Measurements from ENCODE around the gene CLPTM1L.

CLPTM1L gene

DNA sequence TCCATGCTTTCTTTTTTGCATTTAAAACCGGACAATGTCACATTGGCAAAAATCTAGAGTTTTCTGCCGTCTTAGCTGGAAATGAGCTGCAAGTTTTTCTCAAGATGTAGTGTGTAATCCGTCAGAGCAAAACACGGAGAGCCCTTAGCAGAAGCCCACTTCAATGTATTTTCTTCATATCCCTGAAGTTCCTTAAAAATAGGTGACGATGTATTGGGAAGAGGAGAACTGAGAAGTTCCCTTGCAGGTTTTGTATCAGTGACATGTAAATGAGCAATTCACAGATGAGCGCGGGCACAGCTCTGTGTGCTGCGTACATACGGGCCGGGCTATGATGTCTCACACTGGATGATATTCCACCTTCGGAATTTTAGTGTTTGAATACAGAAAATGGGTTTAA lies 14.8 kb upstream of the CLPTM1L start:
- H3K27me3 ChIP-seq (ENCODE audit: control insufficient read depth, insufficient read depth, low read length), result peaks cover 21% of the 10 kb centered on the region; the same call in 1 of the 2 replicates
- no peak overlapping the region for H3K4me3 ChIP-seq (ENCODE audit: low read depth, low read length)
- no peaks in the 10 kb centered on the region for H3K36me3 ChIP-seq (ENCODE audit: control insufficient read depth, insufficient read depth, low read length)
- H3K27ac ChIP-seq (ENCODE audit: low read depth, low read length), result no peak overlapping the region
- no peaks in the 10 kb centered on the region for H3K9me3 ChIP-seq (ENCODE audit: control insufficient read depth, insufficient read depth, low read depth, low read length)
- H3K4me1 ChIP-seq (ENCODE audit: control insufficient read depth, insufficient read depth, low read length), result no peaks in the 10 kb centered on the region; the same call in 1 of the 2 replicates
- no peak overlapping the region for H3K9ac ChIP-seq (ENCODE audit: low read length)

DNA sequence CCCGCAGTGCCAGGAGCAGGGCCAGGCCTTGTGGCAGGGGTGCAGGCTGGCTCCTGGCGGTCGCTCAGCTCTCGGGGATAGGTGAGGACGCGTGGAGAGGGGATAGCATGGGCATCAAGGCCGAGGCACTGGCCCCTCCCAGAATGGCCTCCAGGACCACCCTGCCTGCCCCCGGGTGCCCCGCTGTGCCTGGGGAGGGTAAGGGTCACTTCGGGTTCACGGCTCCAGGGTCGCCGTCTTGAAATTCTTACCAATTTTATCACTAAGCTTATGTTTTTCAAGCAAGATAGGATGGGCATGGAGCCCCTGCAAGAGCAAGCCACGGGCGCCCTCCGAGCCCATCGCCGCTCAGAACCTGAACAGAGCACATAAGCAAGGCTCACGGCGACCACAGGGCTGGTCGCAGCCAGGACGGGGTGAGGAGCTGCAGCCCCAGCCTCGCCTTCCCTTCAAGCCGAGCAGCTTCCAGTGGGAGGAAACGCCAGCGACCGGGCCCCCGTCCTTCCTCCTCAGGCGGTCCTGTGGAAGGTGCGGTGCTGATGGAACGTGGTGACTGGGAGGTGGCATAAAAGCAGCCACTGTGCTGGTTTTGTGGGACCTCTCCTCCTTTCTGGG lies 14.2 kb upstream of the CLPTM1L start:
- H3K9me3 ChIP-seq (ENCODE audit: control insufficient read depth, insufficient read depth, low read depth, low read length), result no peaks in the 10 kb centered on the region
- H3K4me3 ChIP-seq (ENCODE audit: low read depth, low read length), result no peak overlapping the region
- H3K27ac ChIP-seq (ENCODE audit: low read depth, low read length), result no peak overlapping the region
- H3K27me3 ChIP-seq (ENCODE audit: control insufficient read depth, insufficient read depth, low read length), result peaks cover 17% of the 10 kb centered on the region; the same call in 1 of the 2 replicates
- H3K4me1 ChIP-seq (ENCODE audit: control insufficient read depth, insufficient read depth, low read length), result no peaks in the 10 kb centered on the region; the same call in 1 of the 2 replicates
- H3K36me3 ChIP-seq (ENCODE audit: control insufficient read depth, insufficient read depth, low read length), result no peaks in the 10 kb centered on the region
- no peak overlapping the region for H3K9ac ChIP-seq (ENCODE audit: low read length)

DNA sequence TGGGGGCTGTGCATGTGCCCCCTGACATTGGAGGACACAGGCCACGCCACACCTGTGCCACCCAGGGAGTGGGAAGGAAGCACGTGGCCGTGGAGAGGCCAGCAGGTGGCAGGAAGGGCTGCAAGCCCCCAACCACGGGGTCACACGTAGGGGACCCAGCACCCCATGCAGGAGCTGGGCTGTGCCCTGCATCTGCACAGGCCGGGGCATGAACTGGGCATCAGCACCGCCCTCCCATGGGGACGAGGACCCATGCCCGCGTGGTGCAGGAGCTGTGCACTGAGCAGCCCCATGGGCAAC lies 13.8 kb upstream of the CLPTM1L start:
- peaks cover 12% of the 10 kb centered on the region; the same call in 1 of the 2 replicates for H3K27me3 ChIP-seq (ENCODE audit: control insufficient read depth, insufficient read depth, low read length)
- H3K4me1 ChIP-seq (ENCODE audit: control insufficient read depth, insufficient read depth, low read length), result no peaks in the 10 kb centered on the region; the same call in 1 of the 2 replicates
- no peaks in the 10 kb centered on the region for H3K9me3 ChIP-seq (ENCODE audit: control insufficient read depth, insufficient read depth, low read depth, low read length)

DNA sequence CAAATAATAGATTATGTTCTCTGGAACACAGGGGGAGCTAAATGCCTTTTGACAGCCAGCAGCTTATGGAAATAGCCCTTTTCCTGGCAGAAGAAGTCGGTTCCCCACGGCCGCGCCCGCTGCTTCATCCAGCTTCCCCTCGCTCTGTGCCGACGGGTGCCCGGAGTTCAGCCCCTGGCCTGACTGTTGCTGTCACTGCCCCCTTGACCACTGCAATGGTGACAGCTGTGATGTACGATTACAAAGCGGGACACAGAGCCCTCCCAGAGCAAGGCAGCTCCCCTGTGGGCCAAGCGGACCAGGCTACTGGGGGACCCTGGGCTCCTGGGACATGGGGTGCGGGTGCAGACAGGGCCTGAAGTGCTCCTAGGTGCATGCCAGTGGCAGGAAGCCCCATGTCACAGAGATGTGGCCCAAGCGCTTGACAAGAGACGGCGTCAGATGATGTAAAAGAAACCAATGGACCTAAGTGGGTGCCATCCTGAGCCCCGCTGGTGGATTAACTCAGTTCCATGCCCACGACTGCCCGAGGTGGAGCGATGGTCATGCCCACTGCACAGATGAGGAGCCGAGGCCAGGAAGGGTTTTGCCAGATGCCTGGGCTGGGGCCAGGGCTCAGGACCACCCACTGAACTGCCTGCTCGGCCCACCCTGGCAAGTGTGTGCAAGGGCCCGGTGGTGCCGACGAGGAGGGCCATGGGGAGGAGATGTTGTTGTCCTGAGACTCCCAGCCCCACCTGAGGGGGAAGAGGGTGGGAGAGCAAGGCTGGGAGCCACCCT lies 13.2 kb upstream of the CLPTM1L start:
- Histone ChIP-seq H3K4me1 (ENCODE audit: control insufficient read depth, insufficient read depth, low read length) (no peaks in the 10 kb centered on the region; the same call in 1 of the 2 replicates), H3K27ac (ENCODE audit: low read depth, low read length) (no peak overlapping the region), H3K9me3 (ENCODE audit: control insufficient read depth, insufficient read depth, low read depth, low read length) (no peaks in the 10 kb centered on the region), H3K9ac (ENCODE audit: low read length) (no peak overlapping the region), H3K27me3 (ENCODE audit: control insufficient read depth, insufficient read depth, low read length) (peaks cover 8% of the 10 kb centered on the region; the same call in 1 of the 2 replicates), H3K4me3 (ENCODE audit: low read depth, low read length) (no peak overlapping the region), H3K36me3 (ENCODE audit: control insufficient read depth, insufficient read depth, low read length) (no peaks in the 10 kb centered on the region)

More for the DNA sequence above, 13.8 kb upstream of the CLPTM1L start:
- H3K4me3 ChIP-seq (ENCODE audit: low read depth, low read length), result no peak overlapping the region
- H3K27ac ChIP-seq (ENCODE audit: low read depth, low read length), result no peak overlapping the region
- H3K36me3 ChIP-seq (ENCODE audit: control insufficient read depth, insufficient read depth, low read length), result no peaks in the 10 kb centered on the region
- no peak overlapping the region for H3K9ac ChIP-seq (ENCODE audit: low read length)

DNA sequence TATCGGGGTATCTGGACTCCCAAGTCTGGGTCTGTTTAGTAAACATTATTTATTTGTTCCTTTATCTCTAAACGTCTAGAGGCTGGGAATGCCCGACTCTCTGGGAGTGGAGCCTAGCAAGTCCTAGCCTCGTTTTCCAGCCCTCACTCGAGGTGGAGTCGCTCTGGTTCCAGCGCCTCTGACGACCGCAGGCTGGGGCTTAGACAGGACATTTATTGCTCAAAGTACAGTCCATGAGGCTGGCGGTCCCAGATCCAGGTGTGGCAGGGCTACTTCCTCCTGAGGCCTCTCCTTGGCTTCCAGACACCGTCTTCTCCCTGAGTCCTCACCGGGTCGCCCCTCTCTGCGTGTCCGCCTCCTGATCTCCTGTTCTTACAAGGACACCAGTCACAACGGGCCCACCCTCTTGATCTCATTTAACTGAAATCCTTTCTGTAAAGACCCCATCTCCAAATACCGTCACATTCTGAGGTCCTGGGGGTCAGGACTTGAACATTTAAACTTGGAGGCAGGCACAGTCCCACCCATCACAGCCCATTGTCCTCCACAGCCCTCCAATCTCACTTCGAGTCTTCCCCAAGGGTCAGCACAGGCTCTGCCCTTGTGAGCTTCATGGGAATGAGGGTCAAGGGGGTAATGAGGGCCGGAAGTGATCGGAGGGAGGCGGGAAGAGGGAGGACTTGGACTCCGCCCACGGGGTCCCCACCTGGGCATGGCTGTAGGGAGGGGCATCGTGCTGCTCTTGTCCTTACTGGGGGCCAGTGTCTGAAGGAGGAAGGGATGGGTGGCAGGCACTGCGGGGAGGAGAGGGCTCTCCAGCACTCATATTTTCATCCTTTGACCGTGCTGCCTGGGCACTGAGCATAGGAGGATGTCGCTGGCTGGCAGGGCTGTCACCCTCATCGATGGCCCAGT lies 12.2 kb upstream of the CLPTM1L start:
- Histone ChIP-seq H3K4me3 (ENCODE audit: low read depth, low read length) (no peak overlapping the region), H3K36me3 (ENCODE audit: control insufficient read depth, insufficient read depth, low read length) (no peaks in the 10 kb centered on the region), H3K9ac (ENCODE audit: low read length) (no peak overlapping the region), H3K27me3 (ENCODE audit: control insufficient read depth, insufficient read depth, low read length) (peaks cover 4% of the 10 kb centered on the region; the same call in 1 of the 2 replicates), H3K27ac (ENCODE audit: low read depth, low read length) (no peak overlapping the region), H3K4me1 (ENCODE audit: control insufficient read depth, insufficient read depth, low read length) (no peaks in the 10 kb centered on the region; the same call in 1 of the 2 replicates), H3K9me3 (ENCODE audit: control insufficient read depth, insufficient read depth, low read depth, low read length) (no peaks in the 10 kb centered on the region)

DNA sequence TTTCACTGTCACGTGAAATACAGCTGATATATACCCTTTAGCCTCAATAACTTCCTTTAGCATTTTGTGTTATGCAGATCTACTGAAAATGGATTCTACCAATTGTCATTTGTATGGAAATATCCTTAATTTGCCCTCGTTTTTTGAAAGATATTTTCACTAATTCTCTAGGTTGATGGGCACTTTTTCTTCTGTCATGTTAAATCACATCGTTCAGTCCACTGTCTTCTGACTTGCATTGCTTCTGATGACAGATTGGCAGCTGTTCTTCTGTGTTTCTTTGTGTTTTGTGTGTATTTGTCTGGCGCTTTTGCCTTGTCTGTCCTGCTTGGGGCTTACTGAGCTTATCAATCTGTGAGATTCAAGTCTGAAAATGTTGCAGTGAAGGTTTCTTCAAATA lies 9.7 kb upstream of the CLPTM1L start:
- Histone ChIP-seq H3K36me3 (ENCODE audit: control insufficient read depth, insufficient read depth, low read length) (no peaks in the 10 kb centered on the region), H3K9ac (ENCODE audit: low read length) (no peak overlapping the region), H3K4me3 (ENCODE audit: low read depth, low read length) (no peak overlapping the region), H3K4me1 (ENCODE audit: control insufficient read depth, insufficient read depth, low read length) (no peaks in the 10 kb centered on the region; the same call in 1 of the 2 replicates), H3K27ac (ENCODE audit: low read depth, low read length) (no peak overlapping the region), H3K9me3 (ENCODE audit: control insufficient read depth, insufficient read depth, low read depth, low read length) (no peaks in the 10 kb centered on the region), H3K27me3 (ENCODE audit: control insufficient read depth, insufficient read depth, low read length) (no peaks in the 10 kb centered on the region)

DNA sequence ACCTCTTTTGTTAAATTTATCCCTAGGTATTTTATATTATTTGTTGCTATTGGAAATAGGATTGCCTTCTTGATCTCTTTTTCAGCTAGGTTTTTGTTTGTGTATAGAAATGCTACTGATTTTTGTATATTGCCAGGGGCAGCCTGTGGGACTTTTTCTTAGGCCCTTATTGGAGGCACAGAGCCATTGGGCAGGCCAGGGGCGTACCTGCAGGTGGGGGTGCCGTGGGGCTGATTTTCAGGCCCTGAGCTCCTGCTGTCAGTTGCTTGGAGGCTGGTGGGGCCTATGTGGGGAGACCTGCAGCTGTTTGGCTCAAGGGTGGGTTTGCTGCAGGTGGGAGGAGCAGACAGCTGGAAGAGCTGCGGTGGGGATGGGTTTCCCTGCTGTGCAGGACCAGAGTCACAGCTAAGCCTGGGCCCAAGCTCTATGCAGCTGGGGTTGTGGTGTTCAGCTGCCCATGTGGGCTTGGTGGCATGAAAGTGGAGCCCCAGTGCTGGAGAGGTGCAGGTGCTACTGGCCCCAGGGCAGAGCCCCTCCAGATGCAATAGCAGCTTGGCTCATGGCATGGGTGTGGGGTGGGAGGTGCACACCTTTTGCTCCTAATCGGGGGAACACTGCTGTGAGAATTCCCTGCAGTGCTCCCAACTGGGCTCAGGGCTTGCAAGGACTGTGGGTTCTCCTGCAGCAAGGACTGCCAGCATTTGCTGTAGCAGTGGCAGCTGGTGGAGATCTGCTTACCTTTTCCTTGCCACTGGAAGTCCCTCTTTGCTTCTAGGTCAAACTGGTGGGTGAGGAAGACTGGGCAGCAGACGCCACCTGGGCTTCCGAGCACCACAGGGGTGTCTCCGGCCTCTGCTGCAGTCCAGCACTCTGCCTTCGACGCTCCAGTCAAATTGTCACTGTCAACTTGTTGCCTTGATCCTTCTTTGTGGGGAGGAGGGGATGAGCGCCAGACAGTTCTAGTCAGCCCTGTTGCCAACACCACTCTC lies 7.6 kb upstream of the CLPTM1L start:
- Histone ChIP-seq H3K9ac (ENCODE audit: low read length) (no peak overlapping the region), H3K36me3 (ENCODE audit: control insufficient read depth, insufficient read depth, low read length) (no peaks in the 10 kb centered on the region), H3K27ac (ENCODE audit: low read depth, low read length) (no peak overlapping the region), H3K4me1 (ENCODE audit: control insufficient read depth, insufficient read depth, low read length) (peaks cover 5% of the 10 kb centered on the region), H3K4me3 (ENCODE audit: low read depth, low read length) (no peak overlapping the region), H3K27me3 (ENCODE audit: control insufficient read depth, insufficient read depth, low read length) (no peaks in the 10 kb centered on the region), H3K9me3 (ENCODE audit: control insufficient read depth, insufficient read depth, low read depth, low read length) (no peaks in the 10 kb centered on the region)

DNA sequence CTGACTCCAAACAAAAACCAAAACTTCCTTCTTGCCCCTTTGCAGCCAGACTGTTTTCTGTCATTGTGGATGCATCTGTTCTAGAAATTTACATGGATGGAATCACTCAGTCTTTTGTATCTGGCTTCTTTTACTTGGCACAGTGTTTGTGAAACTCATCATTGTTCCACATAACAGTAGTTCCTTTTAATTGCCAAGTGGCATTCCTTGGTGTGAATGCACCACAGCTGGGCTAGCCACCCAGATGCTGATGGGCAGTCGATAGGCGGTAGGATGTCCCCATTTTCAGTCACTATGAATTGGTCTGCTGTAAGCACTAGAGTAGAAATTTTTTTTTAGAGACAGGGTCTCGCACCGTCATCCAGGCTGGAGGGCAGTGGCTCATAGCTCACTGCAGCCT lies 6.3 kb upstream of the CLPTM1L start:
- H3K27me3 ChIP-seq (ENCODE audit: control insufficient read depth, insufficient read depth, low read length), result no peaks in the 10 kb centered on the region
- no peak overlapping the region for H3K9ac ChIP-seq (ENCODE audit: low read length)
- H3K4me3 ChIP-seq (ENCODE audit: low read depth, low read length), result no peak overlapping the region
- H3K36me3 ChIP-seq (ENCODE audit: control insufficient read depth, insufficient read depth, low read length), result no peaks in the 10 kb centered on the region
- H3K9me3 ChIP-seq (ENCODE audit: control insufficient read depth, insufficient read depth, low read depth, low read length), result no peaks in the 10 kb centered on the region
- no peak overlapping the region for H3K27ac ChIP-seq (ENCODE audit: low read depth, low read length)
- peaks cover 5% of the 10 kb centered on the region; the same call in 1 of the 2 replicates for H3K4me1 ChIP-seq (ENCODE audit: control insufficient read depth, insufficient read depth, low read length)

DNA sequence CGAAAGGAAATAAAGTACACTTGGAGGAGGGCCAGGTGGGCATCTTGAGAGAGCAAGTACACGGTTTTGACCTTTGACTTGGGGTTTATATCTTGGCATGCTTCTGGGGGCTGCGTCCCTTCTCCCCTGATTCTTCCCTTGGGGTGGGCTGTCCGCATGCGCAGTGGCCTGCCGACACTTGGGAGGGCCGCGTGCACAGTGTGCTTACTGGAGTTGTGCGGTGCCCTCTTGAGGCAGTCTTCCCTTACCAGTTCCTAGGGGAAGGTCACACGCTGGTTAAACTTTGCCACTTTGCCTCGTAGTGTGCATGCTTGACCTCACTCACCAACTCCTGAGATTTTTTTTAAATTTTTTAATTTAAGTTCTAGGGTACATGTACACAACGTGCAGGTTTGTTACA lies 4.3 kb upstream of the CLPTM1L start:
- Histone ChIP-seq H3K4me1 (ENCODE audit: control insufficient read depth, insufficient read depth, low read length) (peaks cover 5% of the 10 kb centered on the region; the same call in 1 of the 2 replicates), H3K9ac (ENCODE audit: low read length) (no peak overlapping the region), H3K27ac (ENCODE audit: low read depth, low read length) (no peak overlapping the region), H3K9me3 (ENCODE audit: control insufficient read depth, insufficient read depth, low read depth, low read length) (no peaks in the 10 kb centered on the region), H3K36me3 (ENCODE audit: control insufficient read depth, insufficient read depth, low read length) (no peaks in the 10 kb centered on the region), H3K27me3 (ENCODE audit: control insufficient read depth, insufficient read depth, low read length) (no peaks in the 10 kb centered on the region), H3K4me3 (ENCODE audit: low read depth, low read length) (no peak overlapping the region)

DNA sequence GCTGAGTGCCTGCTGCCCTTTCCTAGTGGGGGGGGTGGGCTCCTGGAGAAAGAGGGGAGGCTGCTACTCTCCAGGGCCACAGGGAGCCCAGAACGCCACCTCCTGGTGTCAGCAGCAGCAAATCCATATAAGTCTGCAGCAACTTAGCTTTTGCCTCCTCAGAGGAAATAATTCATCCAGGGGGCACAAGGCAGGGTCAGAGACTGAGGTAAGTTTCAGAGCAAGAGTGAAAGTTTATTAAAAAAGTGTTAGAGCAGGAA lies 4.0 kb upstream of the CLPTM1L start:
- H3K27ac ChIP-seq (ENCODE audit: low read depth, low read length), result no peak overlapping the region
- H3K4me1 ChIP-seq (ENCODE audit: control insufficient read depth, insufficient read depth, low read length), result peaks cover 7% of the 10 kb centered on the region
- H3K36me3 ChIP-seq (ENCODE audit: control insufficient read depth, insufficient read depth, low read length), result no peaks in the 10 kb centered on the region
- no peak overlapping the region for H3K4me3 ChIP-seq (ENCODE audit: low read depth, low read length)
- no peak overlapping the region for H3K9ac ChIP-seq (ENCODE audit: low read length)
- H3K9me3 ChIP-seq (ENCODE audit: control insufficient read depth, insufficient read depth, low read depth, low read length), result no peaks in the 10 kb centered on the region
- H3K27me3 ChIP-seq (ENCODE audit: control insufficient read depth, insufficient read depth, low read length), result no peaks in the 10 kb centered on the region

Measured in HUES6 (cell line).